ENCODE measurements around the gene MYO1H. TPM values are rescaled to one million over a fixed set of nuclear protein-coding genes. Genes with fewer than 3 reads are reported as not detected.

Gene MYO1H
- total and polyA plus RNA-seq, 4 donors, result 0.06 to 0.15 (median 0.09) TPM; not detected in 1

- Histone ChIP-seq H3K27ac (ENCODE audit: low read depth in 1 of 2, low read length in 1 of 2) (no peak overlapping the region), H3K36me3 (ENCODE audit: control insufficient read depth in 4 of 4, insufficient read depth in 4 of 4, low read length in 4 of 4) (peaks cover 21 to 49% (median 29%) of the 10 kb centered on the region in 4 donors), H3K4me1 (ENCODE audit: control insufficient read depth in 5 of 5, insufficient read depth in 5 of 5, low read length in 5 of 5) (peaks cover 0 to 11% (median 6%) of the 10 kb centered on the region in 5 donors), H3K4me3 (no peak overlapping the region), H3K9ac (ENCODE audit: insufficient read depth in 1 of 2, low read length in 2 of 2) (no peak overlapping the region), H3K27me3 (ENCODE audit: control insufficient read depth in 3 of 3, insufficient read depth in 3 of 3, low read length in 2 of 3) (no peaks in the 10 kb centered on the region), H3K9me3 (ENCODE audit: control insufficient read depth in 4 of 4, insufficient read depth in 3 of 4, low read length in 3 of 4) (no peaks in the 10 kb centered on the region)
- no peak for ATAC-seq (ENCODE audit: insufficient read depth, low FRiP score)
- TF ChIP-seq, protein P1, sequence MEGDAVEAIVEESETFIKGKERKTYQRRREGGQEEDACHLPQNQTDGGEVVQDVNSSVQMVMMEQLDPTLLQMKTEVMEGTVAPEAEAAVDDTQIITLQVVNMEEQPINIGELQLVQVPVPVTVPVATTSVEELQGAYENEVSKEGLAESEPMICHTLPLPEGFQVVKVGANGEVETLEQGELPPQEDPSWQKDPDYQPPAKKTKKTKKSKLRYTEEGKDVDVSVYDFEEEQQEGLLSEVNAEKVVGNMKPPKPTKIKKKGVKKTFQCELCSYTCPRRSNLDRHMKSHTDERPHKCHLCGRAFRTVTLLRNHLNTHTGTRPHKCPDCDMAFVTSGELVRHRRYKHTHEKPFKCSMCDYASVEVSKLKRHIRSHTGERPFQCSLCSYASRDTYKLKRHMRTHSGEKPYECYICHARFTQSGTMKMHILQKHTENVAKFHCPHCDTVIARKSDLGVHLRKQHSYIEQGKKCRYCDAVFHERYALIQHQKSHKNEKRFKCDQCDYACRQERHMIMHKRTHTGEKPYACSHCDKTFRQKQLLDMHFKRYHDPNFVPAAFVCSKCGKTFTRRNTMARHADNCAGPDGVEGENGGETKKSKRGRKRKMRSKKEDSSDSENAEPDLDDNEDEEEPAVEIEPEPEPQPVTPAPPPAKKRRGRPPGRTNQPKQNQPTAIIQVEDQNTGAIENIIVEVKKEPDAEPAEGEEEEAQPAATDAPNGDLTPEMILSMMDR (IDR thresholded peaks at IDR 0.05; ENCODE audit: control extremely low read depth, extremely low read depth), result no peak
- no peak for DNase-seq
- WGBS, 2 donors, result 73 to 89% methylated on average over 2 of the region's 2 CpGs
Measured at GRCh38 chr12:109482894-109483293, 135.2 kb downstream of the MYO1H start.

GRCh38 chr12:109483346-109483745 is 135.6 kb downstream of the MYO1H start:
- no peak overlapping the region for H3K27ac ChIP-seq (ENCODE audit: low read depth in 1 of 2, low read length in 1 of 2)
- no peak overlapping the region for H3K4me3 ChIP-seq
- ATAC-seq (ENCODE audit: insufficient read depth, low FRiP score) (no peak), DNase-seq (no peak)
- peaks cover 0 to 6% (median 4%) of the 10 kb centered on the region in 5 donors for H3K4me1 ChIP-seq (ENCODE audit: control insufficient read depth in 5 of 5, insufficient read depth in 5 of 5, low read length in 5 of 5)
- no peak overlapping the region for H3K9ac ChIP-seq (ENCODE audit: insufficient read depth in 1 of 2, low read length in 2 of 2)
- no peaks in the 10 kb centered on the region for H3K27me3 ChIP-seq (ENCODE audit: control insufficient read depth in 3 of 3, insufficient read depth in 3 of 3, low read length in 2 of 3)
- H3K9me3 ChIP-seq (ENCODE audit: control insufficient read depth in 4 of 4, insufficient read depth in 3 of 4, low read length in 3 of 4), result no peaks in the 10 kb centered on the region
- TF ChIP-seq, protein P1 (IDR thresholded peaks at IDR 0.05; ENCODE audit: control extremely low read depth, extremely low read depth), result no peak
- H3K36me3 ChIP-seq (ENCODE audit: control insufficient read depth in 4 of 4, insufficient read depth in 4 of 4, low read length in 4 of 4), result peaks cover 26 to 53% (median 33%) of the 10 kb centered on the region in 4 donors
- 95 to 98% methylated on average over 11 of the region's 11 CpGs for WGBS, 2 donors

DNA sequence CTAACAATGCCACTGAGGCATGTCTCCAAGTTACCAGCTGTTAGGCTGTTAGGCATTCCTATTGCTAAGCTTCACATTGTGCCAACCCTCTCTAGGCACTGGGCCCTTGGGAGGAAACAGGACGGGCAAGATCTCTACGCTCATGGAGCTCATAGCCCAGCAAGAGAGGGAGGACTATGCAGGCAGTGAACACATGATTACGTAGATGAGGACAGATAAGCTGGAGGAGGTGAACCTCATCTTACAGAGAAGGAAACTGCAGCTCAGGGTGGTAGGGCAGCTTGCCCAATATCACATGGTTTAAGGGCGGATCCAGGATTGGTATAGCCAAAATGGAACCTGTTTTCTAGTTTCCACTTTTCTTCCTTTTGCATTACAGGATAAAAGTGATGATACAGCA is 137.5 kb downstream of the MYO1H start:
- Histone ChIP-seq H3K27me3 (ENCODE audit: control insufficient read depth in 3 of 3, insufficient read depth in 3 of 3, low read length in 2 of 3) (no peaks in the 10 kb centered on the region), H3K9ac (ENCODE audit: insufficient read depth in 1 of 2, low read length in 2 of 2) (no peak overlapping the region), H3K27ac (ENCODE audit: low read depth in 1 of 2, low read length in 1 of 2) (no peak overlapping the region), H3K36me3 (ENCODE audit: control insufficient read depth in 4 of 4, insufficient read depth in 4 of 4, low read length in 4 of 4) (peaks cover 38 to 70% (median 48%) of the 10 kb centered on the region in 4 donors), H3K9me3 (ENCODE audit: control insufficient read depth in 4 of 4, insufficient read depth in 3 of 4, low read length in 3 of 4) (no peaks in the 10 kb centered on the region), H3K4me1 (ENCODE audit: control insufficient read depth in 5 of 5, insufficient read depth in 5 of 5, low read length in 5 of 5) (no peaks in the 10 kb centered on the region), H3K4me3 (no peak overlapping the region)
- 87 to 98% methylated on average over 4 of the region's 4 CpGs for WGBS, 2 donors
- TF ChIP-seq, protein P1 (IDR thresholded peaks at IDR 0.05; ENCODE audit: control extremely low read depth, extremely low read depth), result no peak
- DNase-seq (no peak), ATAC-seq (ENCODE audit: insufficient read depth, low FRiP score) (no peak)
